Measurements from ENCODE around the gene OXLD1.
"Not testable (repeated sequence)": the region's sequence is repeated elsewhere in the genome, so short reads cannot be mapped to it uniquely, and the experiment has no call there.

Gene OXLD1

GRCh38 chr17:81648707-81649085 is 17.7 kb downstream of the OXLD1 start:
- DNase-seq, result no peak

- no peak for DNase-seq
These were observed 18.2 kb downstream of the OXLD1 start for GRCh38 chr17:81648013-81648706.

- no peak for DNase-seq
These were observed 18.8 kb downstream of the OXLD1 start for GRCh38 chr17:81647640-81648012.

GRCh38 chr17:81646869-81647600 is 19.4 kb downstream of the OXLD1 start:
- no peak for DNase-seq

GRCh38 chr17:81644976-81645952 is 21.1 kb downstream of the OXLD1 start:
- no peak for DNase-seq

- no peak for DNase-seq
These were observed 21.9 kb downstream of the OXLD1 start for GRCh38 chr17:81644496-81644895.

- DNase-seq, result peak; percentile 18
These were observed 24.4 kb downstream of the OXLD1 start for GRCh38 chr17:81641825-81642489.

- DNase-seq, result no peak
These were observed 26.4 kb downstream of the OXLD1 start for GRCh38 chr17:81640011-81640410.

GRCh38 chr17:81638683-81639082 is 27.7 kb downstream of the OXLD1 start:
- no peak for DNase-seq

GRCh38 chr17:81636505-81637288 is 29.7 kb downstream of the OXLD1 start, which contains the start of the genes NPLOC4 and TSPAN10:
NPLOC4 (minus strand) TSS chr17:81637112; CDS start chr17:81636930, 182 bp downstream.
TSPAN10 (plus strand) TSS chr17:81637196; CDS start chr17:81642413, 5,217 bp downstream.
- peak; percentile 71 for DNase-seq

- DNase-seq, result no peak
These were observed 30.4 kb downstream of the OXLD1 start for GRCh38 chr17:81635973-81636504.

- no peak for DNase-seq
These were observed 31.0 kb downstream of the OXLD1 start for GRCh38 chr17:81635431-81635830.

- DNase-seq, result no peak
These were observed 34.9 kb downstream of the OXLD1 start for GRCh38 chr17:81631482-81631881.

- DNase-seq, result no peak
These were observed 36.1 kb downstream of the OXLD1 start for GRCh38 chr17:81630274-81630673.

- DNase-seq, result no peak
These were observed 44.8 kb downstream of the OXLD1 start for GRCh38 chr17:81621494-81622130.

GRCh38 chr17:81618307-81618706 is 48.1 kb downstream of the OXLD1 start:
- DNase-seq, result not testable (repeated sequence)

- no peak for DNase-seq
These were observed 49.5 kb downstream of the OXLD1 start for GRCh38 chr17:81616877-81617276.

GRCh38 chr17:81615401-81615930 is 50.9 kb downstream of the OXLD1 start:
- no peak for DNase-seq

Data from GOT3 (cell line).